ENCODE results near the gene UFSP2. TPM values are rescaled to one million over a fixed set of nuclear protein-coding genes. Genes with fewer than 3 reads are reported as not detected.

The UFSP2 gene
- total RNA-seq = 42.1 TPM

GRCh38 chr4:185425647-185426352 is at the start of gene UFSP2:
TSS of gene UFSP2 (minus strand) at chr4:185425964. CDS start at chr4:185425868, 96 bp downstream.
- DNase-seq = peak; percentile 97

DNA sequence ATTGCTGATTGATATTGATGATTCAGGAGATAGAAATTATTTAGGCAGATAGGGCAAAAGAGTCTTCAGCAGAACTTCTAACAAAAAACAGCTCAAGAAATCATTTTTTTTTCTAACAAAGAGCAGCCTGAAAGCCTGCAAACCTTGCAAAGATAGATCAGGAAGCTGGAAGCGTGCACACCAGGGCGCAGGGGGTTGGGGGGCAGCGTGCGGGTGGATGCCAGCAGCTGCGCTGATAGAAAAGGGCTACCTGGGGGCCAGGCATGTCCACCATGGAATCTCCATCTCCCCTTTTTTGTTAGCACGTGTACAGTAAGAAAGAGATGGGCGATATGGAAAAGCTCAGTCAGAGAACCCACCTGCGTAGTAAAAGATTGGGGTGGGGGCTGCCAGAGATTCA is 47.5 kb upstream of the UFSP2 start:
- no peak for DNase-seq

GRCh38 chr4:185472103-185472542 is 46.4 kb upstream of the UFSP2 start:
- DNase-seq = no peak

GRCh38 chr4:185471235-185472102 is 45.7 kb upstream of the UFSP2 start, which contains the start of gene CCDC110:
TSS of gene CCDC110 (minus strand) at chr4:185471733. CDS start at chr4:185471683, 50 bp downstream.
- DNase-seq = peak; percentile 98

DNA sequence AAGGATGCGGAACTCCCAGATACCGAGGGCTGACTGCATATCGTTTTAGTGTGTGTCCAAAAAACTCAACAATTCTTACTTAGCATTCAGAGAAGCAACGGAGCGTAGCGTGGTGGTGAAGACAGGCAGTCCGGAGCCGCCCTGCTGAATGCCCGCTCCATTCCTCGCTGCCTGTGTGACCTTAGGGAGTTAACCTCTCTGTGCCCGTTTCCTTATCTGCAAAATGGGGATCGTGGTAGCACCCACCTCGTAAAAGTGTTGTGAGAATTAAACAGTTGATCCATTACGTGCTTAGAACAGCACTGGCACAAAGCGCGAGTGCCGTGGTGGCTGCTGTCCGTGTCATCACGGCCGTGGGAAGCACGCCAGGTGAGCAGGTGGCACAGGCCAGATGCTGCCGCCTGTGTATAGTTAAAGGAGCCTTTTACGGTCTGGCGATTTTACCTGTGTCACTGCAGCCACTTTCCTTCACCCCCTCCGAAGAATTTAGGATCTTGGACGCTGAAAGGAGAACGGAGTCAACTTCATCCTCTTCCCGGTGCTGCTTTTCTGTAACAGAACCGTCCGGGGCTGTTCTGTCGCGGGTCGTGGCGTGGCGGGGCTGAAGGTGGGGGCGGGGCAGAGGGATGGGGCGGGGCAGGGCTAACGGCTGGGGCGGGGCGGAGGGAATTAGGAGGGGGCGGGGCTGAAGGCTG is 44.9 kb upstream of the UFSP2 start:
- peak; percentile 55 for DNase-seq

- no peak for DNase-seq
These were observed 43.9 kb upstream of the UFSP2 start for GRCh38 chr4:185469580-185470154.

GRCh38 chr4:185468999-185469398 is 43.2 kb upstream of the UFSP2 start:
- DNase-seq = no peak

DNA sequence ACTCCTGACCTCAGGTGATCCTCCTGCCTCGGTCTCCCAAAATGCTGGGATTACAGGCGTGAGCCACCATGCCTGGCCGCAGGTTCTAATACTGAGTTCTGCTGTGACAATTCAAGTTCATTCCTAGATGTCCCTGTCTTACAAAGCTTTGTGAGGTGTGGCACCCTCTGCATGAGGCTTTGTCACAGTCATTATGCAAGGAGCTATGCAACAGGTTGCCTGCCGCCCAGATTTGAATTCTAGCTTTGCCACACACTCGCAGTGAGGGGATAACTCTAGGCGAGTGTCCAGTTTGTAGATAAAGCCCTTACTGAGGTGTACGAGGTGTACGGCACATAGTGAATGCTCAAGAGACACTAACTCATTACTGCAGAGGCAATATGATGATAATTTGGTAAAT is 42.2 kb upstream of the UFSP2 start:
- DNase-seq = no peak

DNA sequence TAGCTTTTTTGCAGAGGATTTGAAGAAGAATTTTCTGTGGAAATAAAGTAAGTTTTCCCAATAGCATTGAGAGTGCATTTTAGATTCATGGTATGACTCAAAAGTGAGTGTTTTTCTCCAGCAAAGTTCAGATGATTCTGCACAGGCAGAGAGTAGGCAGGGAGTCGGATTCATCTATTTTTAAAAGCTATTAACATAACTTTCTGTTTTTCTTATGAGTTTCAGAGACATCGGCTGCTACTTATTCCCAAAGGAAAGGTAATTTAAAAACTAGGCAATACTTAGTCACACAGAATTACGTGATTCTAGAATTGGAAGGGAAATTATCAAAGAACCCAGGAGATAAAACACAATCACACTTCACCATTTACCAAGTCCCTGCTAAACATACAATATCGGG is 41.3 kb upstream of the UFSP2 start:
- DNase-seq = no peak

- DNase-seq = no peak
These were observed 39.9 kb upstream of the UFSP2 start for GRCh38 chr4:185465707-185466106.

GRCh38 chr4:185464887-185465286 is 39.1 kb upstream of the UFSP2 start:
- no peak for DNase-seq

- no peak for DNase-seq
These were observed 38.4 kb upstream of the UFSP2 start for GRCh38 chr4:185464183-185464582.

- no peak for DNase-seq
These were observed 37.8 kb upstream of the UFSP2 start for GRCh38 chr4:185463541-185463940.

GRCh38 chr4:185461565-185461964 is 35.8 kb upstream of the UFSP2 start:
- DNase-seq = no peak

DNA sequence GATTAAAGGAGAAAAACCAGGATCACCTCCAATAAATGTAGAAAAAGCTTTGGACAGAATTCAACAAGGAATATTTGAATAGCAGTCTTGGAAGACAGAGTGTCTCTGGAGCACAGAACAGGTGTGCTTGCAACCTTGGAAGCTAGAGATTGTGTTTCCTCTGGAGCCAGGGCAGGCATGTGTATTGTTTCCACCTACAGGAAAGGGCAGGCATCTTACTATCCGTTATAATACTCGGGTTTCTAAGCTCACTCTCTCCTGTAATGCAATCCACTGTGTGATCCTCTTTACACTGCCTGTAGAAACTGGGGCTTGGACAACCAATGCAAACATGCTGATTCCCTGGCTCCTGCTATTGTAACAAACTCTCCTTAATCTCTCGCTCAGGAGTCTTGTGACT is 31.4 kb upstream of the UFSP2 start:
- no peak for DNase-seq

GRCh38 chr4:185456131-185456530 is 30.4 kb upstream of the UFSP2 start:
- no peak for DNase-seq

- DNase-seq = no peak
These were observed 19.4 kb upstream of the UFSP2 start for GRCh38 chr4:185445209-185445608.

- no peak for DNase-seq
These were observed 15.7 kb upstream of the UFSP2 start for GRCh38 chr4:185441479-185441878.

- no peak for DNase-seq
These were observed 12.0 kb upstream of the UFSP2 start for GRCh38 chr4:185437809-185438208.

- DNase-seq = no peak
These were observed 9.7 kb upstream of the UFSP2 start for GRCh38 chr4:185435466-185435865.

GRCh38 chr4:185429660-185430059 is 3.9 kb upstream of the UFSP2 start:
- DNase-seq = no peak

GRCh38 chr4:185426960-185427688 is 1.4 kb upstream of the UFSP2 start:
- DNase-seq = no peak
